K562 (cell line): ENCODE measurements around the gene UMODL1.

Experiments used
- CAMTA2 ChIP-seq: fragments of 250-450 bp; sonication (Bioruptor Pico); conservative IDR thresholded peaks from 2 replicates; pipeline ENCODE4 v1.5.1; 2022
- CHD2 ChIP-seq: IDR thresholded peaks from 2 replicates; pipeline ENCODE4 v1.6.1; 2011; ENCODE audit warnings: low read depth, low read length
- E2F8 ChIP-seq: fragments of 450-650 bp; IDR thresholded peaks from 2 replicates; pipeline ENCODE4 v1.7.1; 2018; ENCODE audit warnings: mild to moderate bottlenecking, low read depth; ENCODE audit not compliant: partially characterized antibody
- GATAD2A ChIP-seq: fragments of 450-650 bp; IDR thresholded peaks from 2 replicates; pipeline ENCODE4 v1.6.1; 2017
- HLTF ChIP-seq: fragments of 450-650 bp; IDR thresholded peaks from 2 replicates; pipeline ENCODE4 v1.6.1; 2016
- IRF1 ChIP-seq: sonication (generic); formaldehyde crosslinking; IDR thresholded peaks from 2 replicates; pipeline ENCODE4 v1.8.0; 2022; ENCODE audit warnings: missing genetic modification reagents, mild to moderate bottlenecking, borderline replicate concordance
- MEF2A ChIP-seq: IDR thresholded peaks from 2 replicates; pipeline ENCODE4 v1.6.1; 2011; ENCODE audit warnings: low read depth, mild to moderate bottlenecking, low read length, moderate library complexity; ENCODE audit not compliant: control insufficient read depth
- POU5F1 ChIP-seq: fragments of 150-350 bp; IDR thresholded peaks from 2 replicates; pipeline ENCODE4 v1.6.1; 2014; ENCODE audit warnings: borderline replicate concordance, low read length, low read depth, mild to moderate bottlenecking; ENCODE audit not compliant: partially characterized antibody
- PTTG1 ChIP-seq: fragments of 450-650 bp; IDR thresholded peaks from 2 replicates; pipeline ENCODE4 v1.6.1; 2016; ENCODE audit warnings: low read depth, mild to moderate bottlenecking, missing genetic modification characterization, missing compliant biosample characterization
- ZBTB33 ChIP-seq: sonication (generic); formaldehyde crosslinking; IDR thresholded peaks from 2 replicates; pipeline ENCODE4 v1.8.1; 2023; ENCODE audit warnings: mild to moderate bottlenecking, missing genetic modification reagents
- ZEB2 ChIP-seq: fragments of 450-650 bp; IDR thresholded peaks from 2 replicates; pipeline ENCODE4 v1.6.1; 2016
- ZNF12 ChIP-seq: sonication (generic); formaldehyde crosslinking; IDR thresholded peaks from 2 replicates; pipeline ENCODE4 v1.4.0; 2020; ENCODE audit warnings: mild to moderate bottlenecking, missing genetic modification reagents
- ZNF140 ChIP-seq: fragments of 250-450 bp; sonication (Bioruptor Pico); IDR thresholded peaks from 2 replicates; pipeline ENCODE4 v1.8.0; 2021; ENCODE audit warnings: moderate library complexity, mild to moderate bottlenecking, inconsistent platforms
- TF ChIP-seq, protein P1 (sequence below), 3 experiments: IDR thresholded peaks in 2 of 3; conservative IDR thresholded peaks in 1 of 3; 2 replicates each; pipeline ENCODE4 v1.5.1; 2011 to 2012; ENCODE audit warnings: low read length in 3 of 3, mild to moderate bottlenecking in 3 of 3, control low read depth in 2 of 3, improper control_type of control experiment in 1 of 3, inconsistent platforms in 1 of 3, low read depth in 1 of 3, mixed read lengths in 1 of 3, moderate library complexity in 1 of 3; ENCODE audit not compliant: insufficient read depth in 2 of 3

DNA sequence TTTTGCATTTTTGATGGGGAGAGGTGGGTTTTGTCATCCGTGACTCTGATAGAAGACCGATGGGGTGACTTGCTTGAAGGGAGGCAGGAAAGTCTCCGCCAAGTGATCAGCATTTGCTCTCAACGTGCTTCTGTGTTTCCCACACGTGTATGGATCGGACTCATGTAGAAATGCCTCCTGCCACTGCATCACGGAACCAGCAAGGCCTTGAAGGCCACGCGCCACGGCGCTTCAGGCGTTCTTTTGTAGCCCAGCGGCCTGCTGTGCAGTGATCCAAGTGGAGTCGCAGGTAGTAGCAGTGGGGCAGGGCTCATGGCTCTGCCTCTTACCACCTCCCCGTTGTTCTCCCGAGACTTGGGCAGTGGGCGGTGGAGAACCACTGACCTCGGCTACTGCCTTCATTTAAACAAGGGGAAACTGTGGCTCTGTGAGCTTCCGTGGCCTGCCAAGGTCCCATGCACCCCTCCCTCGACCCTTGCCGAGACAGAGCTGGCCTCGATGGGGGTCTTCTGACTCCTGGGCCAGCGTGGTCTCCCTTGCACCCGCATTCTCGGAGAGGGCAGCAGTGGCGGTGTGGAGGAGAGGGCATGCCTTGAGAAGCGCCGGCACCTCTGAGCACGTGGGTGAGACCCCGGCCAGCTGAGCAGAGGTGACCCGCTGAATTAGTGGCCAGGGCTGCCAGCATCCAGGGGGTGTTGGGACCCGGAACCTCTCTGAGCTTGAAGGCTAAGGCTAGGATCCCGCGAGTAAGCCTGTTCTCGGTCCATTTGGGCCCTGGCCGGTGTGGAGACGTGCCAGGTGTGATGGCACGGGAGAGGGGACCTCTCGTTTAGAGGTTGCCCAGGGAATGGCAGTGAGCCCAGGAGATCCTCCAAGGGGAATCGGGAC, 101.7 kb downstream of the UMODL1 start:
- TF ChIP-seq MEF2A = no peak
- no peak for TF ChIP-seq GATAD2A
- TF ChIP-seq PTTG1 (tag) = no peak
- TF ChIP-seq E2F8 = no peak
- no peak for TF ChIP-seq CHD2
- no peak for TF ChIP-seq ZNF12 (CRISPR knock-in tag)
- no peak for TF ChIP-seq ZEB2
- TF ChIP-seq POU5F1 = no peak
- TF ChIP-seq HLTF = no peak
- no peak for TF ChIP-seq ZBTB33 (CRISPR knock-in tag)
- TF ChIP-seq, protein P1, sequence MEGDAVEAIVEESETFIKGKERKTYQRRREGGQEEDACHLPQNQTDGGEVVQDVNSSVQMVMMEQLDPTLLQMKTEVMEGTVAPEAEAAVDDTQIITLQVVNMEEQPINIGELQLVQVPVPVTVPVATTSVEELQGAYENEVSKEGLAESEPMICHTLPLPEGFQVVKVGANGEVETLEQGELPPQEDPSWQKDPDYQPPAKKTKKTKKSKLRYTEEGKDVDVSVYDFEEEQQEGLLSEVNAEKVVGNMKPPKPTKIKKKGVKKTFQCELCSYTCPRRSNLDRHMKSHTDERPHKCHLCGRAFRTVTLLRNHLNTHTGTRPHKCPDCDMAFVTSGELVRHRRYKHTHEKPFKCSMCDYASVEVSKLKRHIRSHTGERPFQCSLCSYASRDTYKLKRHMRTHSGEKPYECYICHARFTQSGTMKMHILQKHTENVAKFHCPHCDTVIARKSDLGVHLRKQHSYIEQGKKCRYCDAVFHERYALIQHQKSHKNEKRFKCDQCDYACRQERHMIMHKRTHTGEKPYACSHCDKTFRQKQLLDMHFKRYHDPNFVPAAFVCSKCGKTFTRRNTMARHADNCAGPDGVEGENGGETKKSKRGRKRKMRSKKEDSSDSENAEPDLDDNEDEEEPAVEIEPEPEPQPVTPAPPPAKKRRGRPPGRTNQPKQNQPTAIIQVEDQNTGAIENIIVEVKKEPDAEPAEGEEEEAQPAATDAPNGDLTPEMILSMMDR (IDR thresholded peaks at IDR 0.05 in 2 of 3, conservative IDR thresholded peaks at IDR 0.05 in 1 of 3; ENCODE audit: insufficient read depth in 2 of 3, low read depth in 1 of 3, low read length in 3 of 3) = no peak
- no peak for TF ChIP-seq IRF1 (CRISPR knock-in tag)
- no peak for TF ChIP-seq CAMTA2 (CRISPR knock-in tag)
- TF ChIP-seq ZNF140 (CRISPR knock-in tag) = no peak
